H54 (cell line): ENCODE results near the gene PGBD2.
"Not testable (repeated sequence)": the region's sequence is repeated elsewhere in the genome, so short reads cannot be mapped to it uniquely, and the experiment has no call there.

Experiments used
- DNase-seq: peaks from one replicate; pipeline ENCODE4 v3.0.0; 2011; ENCODE audit warnings: low spot score, mixed read lengths; ENCODE audit not compliant: insufficient read length
- FAIRE-seq: peaks from 3 replicates; lab custom pipeline; 2011; peaks lifted over from hg19 to GRCh38; lab: Jason Lieb, UNC
- POLR2A ChIP-seq: IDR thresholded peaks from 2 replicates; pipeline ENCODE4 v1.6.1; 2011; ENCODE audit warnings: low read depth, mild to moderate bottlenecking, low read length

PGBD2 gene

DNA sequence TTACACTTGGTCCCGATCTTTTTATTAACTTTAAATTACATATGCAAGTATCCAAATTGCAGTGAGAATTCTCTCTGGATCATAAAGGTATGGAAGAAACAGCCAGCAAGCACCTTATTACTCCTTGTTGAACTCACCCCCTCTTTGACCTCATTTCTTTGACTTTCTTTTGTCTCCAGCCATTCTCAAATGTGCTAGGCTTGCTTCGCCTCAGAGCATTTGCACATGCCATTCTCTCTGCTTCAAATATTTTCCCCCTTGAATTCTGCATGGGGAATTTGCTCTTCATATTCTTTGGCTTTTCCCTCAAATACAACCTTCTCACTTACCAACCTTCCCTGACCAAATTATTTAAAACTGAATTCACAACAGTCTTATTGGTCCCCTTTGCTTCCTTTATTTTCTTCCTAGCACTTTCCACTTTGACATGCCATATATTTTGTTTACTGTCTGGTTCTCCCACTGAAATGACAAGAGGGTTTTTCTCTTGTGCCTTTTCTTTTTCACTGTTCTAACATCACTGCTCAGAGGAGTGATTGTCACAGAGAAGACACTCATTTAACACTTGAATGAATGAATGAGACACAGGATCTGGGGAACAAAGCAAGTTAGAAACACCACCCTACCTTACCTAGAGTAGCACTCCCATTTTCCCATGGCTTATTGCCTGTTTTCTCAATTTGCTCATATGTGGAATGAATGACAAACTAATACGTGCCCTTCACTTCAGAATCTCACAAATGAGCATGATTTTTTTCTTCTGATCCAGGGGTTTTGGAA is 1.4 kb upstream of the PGBD2 start:
- no peak for TF ChIP-seq POLR2A
- no peak for DNase-seq
- no peak for FAIRE-seq

DNA sequence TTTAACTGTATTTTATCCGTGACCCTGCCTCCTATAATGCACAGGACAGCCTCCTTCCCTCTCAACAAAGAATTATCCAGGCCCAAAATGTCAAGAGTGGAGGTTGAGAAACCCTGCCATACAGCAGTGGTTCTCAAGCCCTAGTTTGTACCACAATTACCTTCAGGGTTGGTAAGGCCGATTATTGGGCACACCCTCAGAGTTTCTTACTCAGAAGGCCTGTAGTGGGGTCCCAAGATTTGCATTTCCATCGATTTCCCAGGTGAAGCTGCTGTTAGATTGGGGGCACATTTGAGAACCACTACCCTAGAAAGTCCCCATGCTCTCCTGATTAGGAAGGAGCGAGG is 400 bp upstream of the PGBD2 start:
- TF ChIP-seq POLR2A, result no peak
- FAIRE-seq, result no peak
- DNase-seq, result no peak

DNA sequence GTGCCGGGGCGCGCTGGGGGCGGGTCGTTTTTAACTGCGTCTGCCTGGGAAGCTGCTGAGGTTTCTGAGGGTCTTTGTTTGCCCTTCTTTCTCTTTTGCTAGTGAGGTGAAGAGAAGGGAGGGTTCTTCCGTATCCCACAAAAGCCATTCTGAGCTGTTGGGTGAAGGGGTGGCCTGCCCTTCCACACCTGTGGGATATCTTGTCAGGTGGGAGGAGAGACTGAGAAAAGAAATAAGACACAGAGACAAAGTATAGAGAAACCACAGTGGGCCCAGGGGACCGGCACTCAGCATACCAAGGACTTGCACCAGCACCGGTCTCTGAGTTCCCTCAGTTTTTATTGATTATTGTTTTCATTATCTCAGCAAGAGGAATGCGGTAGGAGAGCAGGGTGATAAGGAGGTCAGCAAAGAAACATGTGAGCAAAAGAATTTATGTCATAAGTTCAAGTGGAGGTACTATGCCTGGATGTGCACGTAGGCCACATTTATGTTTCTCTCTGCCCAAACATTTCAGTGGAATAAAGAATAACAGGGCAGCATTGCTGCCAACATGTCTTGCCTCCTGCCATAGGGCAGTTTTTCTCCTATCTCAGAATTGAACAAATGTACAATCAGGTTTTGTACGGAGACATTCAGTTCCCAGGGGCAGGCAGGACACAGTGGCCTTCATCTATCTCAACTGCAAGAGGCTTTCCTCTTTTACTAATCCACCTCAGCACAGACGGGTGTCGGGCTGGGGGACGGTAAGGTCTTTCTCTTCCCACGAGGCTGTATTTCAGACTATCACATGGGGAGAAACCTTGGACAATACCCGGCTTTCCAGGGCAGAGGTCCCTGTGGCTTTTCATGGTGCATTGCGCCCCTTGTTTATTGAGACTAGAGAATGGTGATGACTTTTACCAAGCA is 972 bp downstream of the PGBD2 start:
- TF ChIP-seq POLR2A, result 0 out of 2 replicates have a peak, but pooled peaks have one; percentile 28
- FAIRE-seq (no peak), DNase-seq (no peak)

DNA sequence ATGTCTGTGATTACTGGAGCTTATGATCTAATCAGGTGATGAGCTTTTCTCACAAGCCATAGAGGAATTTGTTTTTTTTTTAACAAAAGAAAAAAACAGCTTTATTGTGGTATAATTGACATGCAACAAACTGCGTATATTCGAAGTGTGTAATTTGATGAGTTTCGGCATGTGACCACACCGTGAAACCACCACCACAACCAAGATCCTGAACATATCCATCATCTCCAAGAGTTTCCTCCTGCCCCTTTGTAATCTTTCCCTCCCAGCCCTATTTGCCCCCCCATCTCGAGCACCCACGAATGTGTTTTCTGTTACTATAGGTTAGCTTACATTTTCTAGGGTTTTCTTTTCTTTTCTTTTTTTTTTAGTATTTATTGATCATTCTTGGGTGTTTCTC is 4.7 kb downstream of the PGBD2 start:
- no peak for FAIRE-seq
- TF ChIP-seq POLR2A, result no peak
- DNase-seq, result no peak

DNA sequence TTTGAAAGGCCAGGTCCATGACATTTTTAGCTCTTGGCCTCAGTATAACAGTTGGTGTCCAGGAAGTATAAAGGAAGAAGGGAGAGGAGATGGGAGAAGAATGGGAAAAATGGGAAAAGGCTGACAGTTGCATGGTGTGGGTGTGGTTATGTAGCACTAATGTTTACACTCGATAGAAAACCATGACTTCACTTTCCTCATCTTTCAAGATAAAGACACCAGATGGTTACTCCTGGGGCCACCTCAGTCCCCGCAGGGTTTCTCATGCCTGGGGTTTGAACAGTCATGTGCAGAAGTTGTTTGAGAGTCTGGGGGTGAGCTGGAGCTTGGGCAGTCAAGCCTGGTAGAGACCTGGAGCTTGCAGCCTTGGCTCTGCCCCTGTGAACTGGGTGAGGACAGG is 7.9 kb downstream of the PGBD2 start:
- TF ChIP-seq POLR2A, result no peak
- DNase-seq (no peak), FAIRE-seq (no peak)

DNA sequence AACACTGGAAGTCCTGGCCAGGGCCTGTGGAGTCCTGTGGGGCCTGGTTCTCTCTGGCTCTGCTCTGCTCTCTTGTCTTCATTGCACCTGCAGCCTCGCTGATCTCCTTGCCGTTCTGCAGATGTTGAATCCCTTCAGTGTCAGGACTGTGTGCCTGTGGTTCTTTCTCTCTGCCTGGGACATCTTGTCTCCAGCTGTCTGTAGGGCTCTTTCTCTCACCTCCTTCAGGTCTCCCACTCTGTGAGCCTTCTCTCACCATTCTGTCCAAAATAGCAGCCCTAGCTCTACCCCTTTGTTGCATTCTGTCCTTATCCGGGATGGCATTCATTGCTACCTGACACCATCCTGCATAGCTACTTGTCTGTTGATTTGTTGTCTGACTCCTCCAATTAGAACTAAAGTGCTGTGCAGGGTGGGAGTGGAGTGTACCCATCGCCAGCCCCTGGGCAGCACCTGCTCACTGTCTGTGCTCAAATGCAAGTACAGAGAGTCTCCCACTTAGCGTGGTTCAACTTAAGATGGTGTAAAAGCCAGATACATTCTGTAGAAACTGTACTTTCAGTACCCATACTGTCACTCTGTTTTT is 8.9 kb downstream of the PGBD2 start:
- no peak for DNase-seq

DNA sequence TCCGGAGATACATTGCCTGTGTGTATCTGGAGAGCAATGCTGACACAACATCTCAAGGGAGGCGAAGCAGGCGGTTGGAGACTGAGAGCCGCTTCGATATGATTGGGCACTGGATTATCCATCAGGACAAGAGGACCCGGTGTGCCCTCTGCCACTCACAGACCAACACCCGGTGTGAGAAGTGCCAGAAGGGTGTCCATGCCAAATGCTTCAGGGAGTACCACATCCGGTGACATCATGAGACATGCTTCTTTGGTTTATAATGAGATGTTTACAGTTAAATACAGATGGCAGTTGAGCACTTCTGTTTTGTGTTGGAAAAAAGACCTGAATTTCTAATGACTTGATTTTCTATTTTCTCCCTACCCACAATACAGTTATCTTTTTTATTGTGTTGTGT is 12.1 kb downstream of the PGBD2 start:
- DNase-seq, result no peak
- no peak for TF ChIP-seq POLR2A
- no peak for FAIRE-seq

More for the DNA sequence above, 8.9 kb downstream of the PGBD2 start:
- TF ChIP-seq POLR2A, result no peak
- FAIRE-seq, result no peak

DNA sequence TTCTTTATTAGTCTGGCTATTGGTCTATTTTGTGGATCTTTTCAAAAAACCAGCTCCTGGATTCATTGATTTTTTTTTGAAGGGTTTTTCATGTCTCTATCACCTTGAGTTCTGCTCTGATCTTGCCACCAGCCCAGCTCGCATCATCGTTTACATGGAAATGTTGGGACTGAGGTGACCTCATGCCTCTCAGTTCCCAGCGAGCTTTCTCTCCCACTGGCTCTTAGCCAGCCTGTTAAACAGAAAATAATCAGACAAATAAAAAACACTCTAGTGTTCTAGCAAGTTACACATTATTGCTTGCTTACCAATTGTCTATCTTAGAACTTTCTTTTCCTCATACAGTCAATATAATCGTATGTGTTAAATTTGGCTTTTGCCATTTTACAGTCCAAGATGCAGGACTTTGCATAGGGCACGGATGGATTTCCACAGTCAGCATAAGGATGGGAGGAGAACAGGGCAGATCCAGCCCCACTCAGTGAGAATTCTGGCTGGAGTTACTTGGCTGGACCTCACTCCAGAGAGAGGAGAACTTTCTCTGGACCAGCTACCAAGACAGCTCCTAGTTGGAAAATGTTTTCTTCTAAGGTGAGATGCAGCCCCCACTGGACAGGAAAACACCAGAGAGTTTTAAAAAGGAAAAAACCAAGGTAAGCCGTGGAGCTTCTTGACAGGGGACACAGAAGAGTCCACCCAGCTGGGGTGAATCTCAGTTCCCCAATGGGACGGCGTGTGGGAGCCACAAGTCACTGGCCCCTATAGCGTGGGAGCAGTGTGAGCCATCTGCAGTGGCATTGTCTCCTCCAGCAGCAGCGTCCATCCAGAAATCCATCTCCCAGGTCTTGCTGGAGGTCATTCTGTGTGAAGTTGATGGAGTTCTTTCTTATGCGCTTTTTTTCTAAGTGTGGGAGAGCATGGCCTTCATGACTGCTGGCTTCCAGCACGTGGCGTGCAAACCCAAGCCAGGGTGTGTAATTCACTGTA is 17.6 kb downstream of the PGBD2 start:
- no peak for TF ChIP-seq POLR2A
- DNase-seq (no peak), FAIRE-seq (no peak)

DNA sequence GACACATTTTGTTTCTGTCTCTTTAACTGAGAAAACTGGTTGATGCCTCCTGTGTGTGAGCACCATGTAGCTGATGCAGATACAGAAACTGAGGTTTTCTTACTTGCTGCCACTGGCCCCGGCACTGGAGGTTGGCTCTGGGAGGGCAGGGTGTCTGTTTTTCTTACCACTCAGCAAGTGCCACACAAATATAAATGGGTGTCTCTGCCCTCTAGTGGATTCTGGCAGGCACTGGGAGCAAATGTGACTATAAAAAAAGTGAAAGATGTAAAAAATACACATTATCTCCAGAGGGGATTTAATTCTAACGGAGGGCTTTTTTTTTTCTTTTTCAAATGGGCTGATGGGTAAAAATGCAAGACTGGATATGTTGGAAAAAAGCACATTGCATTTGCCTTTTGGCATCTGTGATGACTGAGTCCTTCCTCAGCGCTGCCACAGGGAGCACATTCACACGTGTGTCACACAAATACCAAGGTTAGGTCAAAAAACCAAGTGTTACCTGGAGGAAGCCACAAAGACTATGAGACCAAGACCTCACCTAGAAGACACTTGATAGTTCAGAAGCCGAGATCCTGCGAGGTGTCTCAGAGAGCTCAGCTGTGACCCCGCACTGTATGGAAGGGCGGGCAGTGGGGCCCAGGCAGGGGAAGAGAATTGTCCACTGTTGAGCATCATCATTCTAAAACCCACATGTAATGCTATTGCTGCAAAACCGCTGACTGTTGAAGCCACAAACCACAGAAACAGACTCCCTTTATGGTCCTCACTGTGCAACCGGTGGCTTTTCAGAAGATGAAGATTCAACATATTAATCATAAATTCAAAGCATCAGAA is 18.9 kb downstream of the PGBD2 start:
- DNase-seq (no peak), FAIRE-seq (peak; percentile 38)
- TF ChIP-seq POLR2A, result no peak

DNA sequence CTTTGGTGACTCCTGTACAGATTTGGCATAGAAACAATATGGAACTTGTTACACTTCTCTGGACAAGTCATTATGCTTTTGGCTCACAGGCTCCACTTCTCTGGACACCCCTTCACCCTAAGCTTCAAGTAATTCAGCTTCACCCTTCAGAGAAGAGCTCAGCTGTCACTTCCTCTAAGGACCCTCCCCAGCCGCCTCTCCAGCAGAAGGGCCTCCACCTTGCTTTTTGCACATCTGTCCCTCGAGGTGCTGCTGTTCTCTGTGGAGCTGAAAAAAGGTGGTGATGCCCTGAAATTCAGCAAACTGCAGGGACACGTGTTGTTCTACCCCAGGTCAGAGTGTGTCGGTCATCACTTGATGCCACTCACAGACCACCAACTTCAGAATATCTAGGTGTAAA is 19.8 kb downstream of the PGBD2 start:
- DNase-seq, FAIRE-seq: not testable (repeated sequence)

DNA sequence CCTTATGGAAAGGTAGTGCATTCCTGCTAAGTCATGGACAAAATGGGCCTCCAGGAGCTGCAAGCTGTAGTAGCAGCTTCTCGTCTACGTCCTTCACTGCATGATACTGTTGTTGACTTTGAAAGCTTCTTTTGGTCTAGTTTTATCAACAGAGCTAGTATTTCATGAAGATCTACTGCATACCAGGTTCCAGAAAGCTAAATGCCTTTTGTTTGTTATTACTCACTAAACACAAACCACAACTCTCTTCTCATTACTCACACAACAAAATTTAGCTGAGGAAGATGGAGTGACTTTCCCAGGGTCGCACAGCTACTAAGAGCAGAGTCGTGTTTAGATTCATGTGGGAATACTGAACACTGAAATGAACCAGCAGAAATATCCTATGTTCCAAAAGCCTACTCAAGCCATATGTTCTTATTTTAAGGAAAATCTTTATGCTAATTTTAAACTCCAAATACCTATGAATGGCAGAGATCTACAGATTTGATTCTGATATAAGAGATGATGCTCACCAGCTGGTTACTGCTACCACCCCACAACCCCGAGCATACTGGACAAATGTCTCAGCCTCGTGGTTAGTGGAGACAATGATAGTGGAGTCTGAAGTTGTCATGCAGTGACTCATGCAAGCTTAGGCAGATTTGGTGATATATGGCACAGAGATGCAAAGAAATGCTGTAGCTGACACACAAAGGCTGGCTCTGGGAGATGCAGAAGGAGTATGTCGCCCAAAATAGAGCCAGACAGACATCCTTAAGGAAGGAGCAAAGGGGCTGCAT is 20.6 kb downstream of the PGBD2 start:
- no peak for DNase-seq
- TF ChIP-seq POLR2A, result no peak
- no peak for FAIRE-seq

DNA sequence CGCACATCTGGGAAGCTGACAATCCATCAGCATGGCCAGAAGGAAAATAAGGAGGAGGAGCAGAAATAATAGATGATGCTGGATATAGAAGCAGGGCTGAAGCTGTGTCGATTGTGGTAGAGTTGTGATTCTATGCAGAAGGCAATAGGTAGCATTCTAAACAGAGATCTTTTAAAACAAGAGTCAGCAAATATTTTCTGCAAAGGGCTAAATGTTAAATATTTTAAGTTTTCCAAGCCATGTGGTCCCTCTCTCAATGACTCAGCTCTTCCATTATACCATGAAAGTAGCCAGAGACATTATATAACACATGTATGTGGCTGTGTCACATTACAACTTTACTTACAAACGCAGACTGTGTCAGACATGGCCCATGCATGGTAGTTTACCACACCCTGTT is 21.2 kb downstream of the PGBD2 start:
- DNase-seq, FAIRE-seq: not testable (repeated sequence)

DNA sequence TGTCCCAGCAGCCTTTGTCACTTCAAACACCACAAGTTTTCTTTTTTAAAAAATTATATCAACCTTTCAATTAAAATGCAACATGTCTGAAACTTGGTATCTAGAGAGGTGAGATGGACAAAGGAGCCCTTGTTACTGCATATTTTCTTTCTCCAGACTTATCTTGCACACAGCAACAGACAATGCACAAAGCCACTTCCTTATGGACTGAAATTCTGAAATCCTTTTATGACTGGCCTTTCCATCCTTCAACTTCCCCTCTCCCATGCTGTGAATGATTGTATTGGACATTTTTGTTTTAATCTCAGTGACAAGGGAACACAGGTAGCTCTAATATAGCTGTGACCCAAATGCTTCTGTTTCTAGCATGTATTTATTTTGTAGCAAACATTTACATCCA is 22.1 kb downstream of the PGBD2 start:
- FAIRE-seq, DNase-seq: not testable (repeated sequence)

DNA sequence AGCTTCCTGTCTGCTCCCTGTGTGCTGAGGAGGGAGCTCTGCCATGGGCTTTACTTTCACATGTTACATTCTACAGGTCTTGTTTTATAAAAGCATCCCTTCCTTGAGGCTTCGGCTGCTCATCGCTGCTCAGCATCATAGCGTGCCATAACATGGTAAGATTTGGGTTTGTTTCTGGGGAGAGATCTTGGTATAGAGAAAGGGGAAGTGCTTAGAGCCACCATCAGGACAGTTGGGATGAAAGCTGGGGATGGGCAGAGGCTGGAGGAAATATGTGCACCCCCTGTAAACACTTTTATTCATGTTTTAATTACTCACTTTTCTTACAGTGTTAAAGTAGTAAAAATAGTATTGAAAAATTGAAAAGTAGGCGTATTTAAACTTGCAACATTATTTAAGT is 24.0 kb downstream of the PGBD2 start:
- not testable (repeated sequence) for FAIRE-seq, DNase-seq

DNA sequence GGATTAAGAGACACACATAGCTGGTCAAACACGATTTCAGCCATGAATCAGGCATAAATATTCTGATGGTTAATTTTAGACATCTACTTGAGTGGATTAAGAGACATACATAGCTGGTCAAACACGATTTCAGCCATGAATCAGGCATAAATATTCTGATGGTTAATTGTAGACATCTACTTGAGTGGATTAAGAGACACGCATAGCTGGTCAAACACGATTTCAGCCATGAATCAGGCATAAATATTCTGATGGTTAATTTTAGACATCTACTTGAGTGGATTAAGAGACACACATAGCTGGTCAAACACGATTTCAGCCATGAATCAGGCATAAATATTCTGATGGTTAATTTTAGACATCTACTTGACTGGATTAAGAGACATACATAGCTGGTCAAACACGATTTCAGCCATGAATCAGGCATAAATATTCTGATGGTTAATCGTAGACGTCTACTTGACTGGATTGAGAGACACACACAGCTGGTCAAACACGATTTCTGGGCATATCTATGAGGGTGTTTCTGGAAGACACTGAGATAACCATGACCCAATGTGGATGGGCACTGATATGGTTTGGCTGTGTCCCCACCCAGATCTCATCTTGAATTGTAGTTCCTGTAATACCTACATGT is 32.3 kb downstream of the PGBD2 start:
- DNase-seq, FAIRE-seq: not testable (repeated sequence)
